SK-N-SH treated with all-trans-retinoic acid at 6 μM for 48 hours (cell line): ENCODE measurements around the gene AREG.

Experiments used
- ARNTL ChIP-seq: fragments of 450-650 bp; formaldehyde crosslinking; IDR thresholded peaks from 2 replicates; pipeline ENCODE4 v1.5.0; 2020; ENCODE audit warnings: low read depth, mild to moderate bottlenecking, moderate library complexity, borderline replicate concordance
- BACH2 ChIP-seq: fragments of 250-450 bp; sonication (Bioruptor Pico); IDR thresholded peaks from 2 replicates; pipeline ENCODE4 v1.9.0; 2021; ENCODE audit warnings: mild to moderate bottlenecking, borderline replicate concordance
- PPARA ChIP-seq: fragments of 250-450 bp; sonication (Bioruptor Pico); IDR thresholded peaks from 2 replicates; pipeline ENCODE4 v1.5.0; 2020; ENCODE audit warnings: mild to moderate bottlenecking, borderline replicate concordance
- TCF4 ChIP-seq: fragments of 250-450 bp; sonication (Bioruptor Pico); IDR thresholded peaks from 2 replicates; pipeline ENCODE4 v1.8.0; 2021; ENCODE audit warnings: mild to moderate bottlenecking, moderate library complexity, borderline replicate concordance
- ZC3H10 ChIP-seq: fragments of 250-450 bp; sonication (Bioruptor Pico); IDR thresholded peaks from 2 replicates; pipeline ENCODE4 v1.5.1; 2021; ENCODE audit warnings: mild to moderate bottlenecking, moderate library complexity
- ZFP30 ChIP-seq: fragments of 450-650 bp; formaldehyde crosslinking; IDR thresholded peaks from 2 replicates; pipeline ENCODE4 v1.5.0; 2022; ENCODE audit warnings: mild to moderate bottlenecking, moderate library complexity
- ZNF70 ChIP-seq: fragments of 450-650 bp; formaldehyde crosslinking; IDR thresholded peaks from 2 replicates; pipeline ENCODE4 v1.5.0; 2020; ENCODE audit warnings: mild to moderate bottlenecking, moderate library complexity
- ZNF8 ChIP-seq: fragments of 450-650 bp; formaldehyde crosslinking; IDR thresholded peaks from 2 replicates; pipeline ENCODE4 v1.5.0; 2020; ENCODE audit warnings: mild to moderate bottlenecking, moderate library complexity
- TF ChIP-seq, protein P1 (sequence below): fragments of 250-450 bp; sonication (Bioruptor Pico); IDR thresholded peaks from 2 replicates; pipeline ENCODE4 v1.5.0; 2020; ENCODE audit warnings: mild to moderate bottlenecking, moderate library complexity
- TF ChIP-seq, protein P2 (sequence below): fragments of 250-450 bp; sonication (Bioruptor Pico); IDR thresholded peaks from 2 replicates; pipeline ENCODE4 v1.8.0; 2020; ENCODE audit warnings: mild to moderate bottlenecking, moderate library complexity, borderline replicate concordance
- TF ChIP-seq, protein P3 (sequence below): fragments of 250-450 bp; sonication (Bioruptor Pico); IDR thresholded peaks from 2 replicates; pipeline ENCODE4 v1.5.1; 2020; ENCODE audit warnings: low read depth, mild to moderate bottlenecking, moderate library complexity
- TF ChIP-seq, protein P4 (sequence below): fragments of 250-450 bp; sonication (Bioruptor Pico); IDR thresholded peaks from 2 replicates; pipeline ENCODE4 v1.5.1; 2021; ENCODE audit warnings: mild to moderate bottlenecking, moderate library complexity

DNA sequence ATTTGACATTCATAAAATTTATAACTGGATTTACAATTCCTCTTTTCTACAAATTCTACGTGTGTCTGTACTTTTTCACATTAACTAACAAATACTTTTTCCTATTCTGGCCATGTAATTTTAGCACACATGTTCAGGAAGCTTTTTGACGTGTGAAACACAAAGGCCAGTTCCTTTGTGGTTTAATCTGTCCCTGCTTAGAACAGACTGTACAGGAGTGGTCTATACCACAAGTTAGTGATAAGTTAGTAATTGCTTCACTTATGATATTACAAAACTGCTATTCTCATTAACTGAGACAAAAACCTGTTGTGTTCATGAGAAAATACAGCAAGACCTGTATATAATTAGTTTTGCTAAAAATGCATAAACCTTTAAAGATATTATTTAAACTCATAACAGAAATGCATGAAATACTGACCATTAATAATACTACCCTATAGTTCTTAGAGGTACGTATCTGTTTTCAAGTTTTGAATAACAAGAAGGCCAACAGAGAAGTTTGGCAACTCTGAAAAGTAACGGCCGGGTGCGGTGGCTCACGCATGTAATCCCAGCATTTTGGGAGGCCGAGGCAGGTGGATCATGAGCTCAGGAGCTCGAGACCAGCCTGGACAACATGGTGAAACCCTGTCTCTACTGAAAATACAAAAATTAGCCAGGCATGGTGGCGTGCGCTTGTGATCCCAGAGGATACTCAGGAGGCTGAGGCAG, 13.7 kb upstream of the AREG start:
- TF ChIP-seq ZNF8 (no peak), PPARA (CRISPR knock-in tag) (no peak), ZFP30 (CRISPR knock-in tag) (no peak), ARNTL (CRISPR knock-in tag) (no peak), TCF4 (CRISPR knock-in tag) (no peak), ZC3H10 (no peak), ZNF70 (CRISPR knock-in tag) (no peak), BACH2 (CRISPR knock-in tag) (no peak)
- TF ChIP-seq, protein P1, sequence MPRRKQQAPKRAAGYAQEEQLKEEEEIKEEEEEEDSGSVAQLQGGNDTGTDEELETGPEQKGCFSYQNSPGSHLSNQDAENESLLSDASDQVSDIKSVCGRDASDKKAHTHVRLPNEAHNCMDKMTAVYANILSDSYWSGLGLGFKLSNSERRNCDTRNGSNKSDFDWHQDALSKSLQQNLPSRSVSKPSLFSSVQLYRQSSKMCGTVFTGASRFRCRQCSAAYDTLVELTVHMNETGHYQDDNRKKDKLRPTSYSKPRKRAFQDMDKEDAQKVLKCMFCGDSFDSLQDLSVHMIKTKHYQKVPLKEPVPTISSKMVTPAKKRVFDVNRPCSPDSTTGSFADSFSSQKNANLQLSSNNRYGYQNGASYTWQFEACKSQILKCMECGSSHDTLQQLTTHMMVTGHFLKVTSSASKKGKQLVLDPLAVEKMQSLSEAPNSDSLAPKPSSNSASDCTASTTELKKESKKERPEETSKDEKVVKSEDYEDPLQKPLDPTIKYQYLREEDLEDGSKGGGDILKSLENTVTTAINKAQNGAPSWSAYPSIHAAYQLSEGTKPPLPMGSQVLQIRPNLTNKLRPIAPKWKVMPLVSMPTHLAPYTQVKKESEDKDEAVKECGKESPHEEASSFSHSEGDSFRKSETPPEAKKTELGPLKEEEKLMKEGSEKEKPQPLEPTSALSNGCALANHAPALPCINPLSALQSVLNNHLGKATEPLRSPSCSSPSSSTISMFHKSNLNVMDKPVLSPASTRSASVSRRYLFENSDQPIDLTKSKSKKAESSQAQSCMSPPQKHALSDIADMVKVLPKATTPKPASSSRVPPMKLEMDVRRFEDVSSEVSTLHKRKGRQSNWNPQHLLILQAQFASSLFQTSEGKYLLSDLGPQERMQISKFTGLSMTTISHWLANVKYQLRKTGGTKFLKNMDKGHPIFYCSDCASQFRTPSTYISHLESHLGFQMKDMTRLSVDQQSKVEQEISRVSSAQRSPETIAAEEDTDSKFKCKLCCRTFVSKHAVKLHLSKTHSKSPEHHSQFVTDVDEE (CRISPR knock-in tag) = no peak
- TF ChIP-seq, protein P2, sequence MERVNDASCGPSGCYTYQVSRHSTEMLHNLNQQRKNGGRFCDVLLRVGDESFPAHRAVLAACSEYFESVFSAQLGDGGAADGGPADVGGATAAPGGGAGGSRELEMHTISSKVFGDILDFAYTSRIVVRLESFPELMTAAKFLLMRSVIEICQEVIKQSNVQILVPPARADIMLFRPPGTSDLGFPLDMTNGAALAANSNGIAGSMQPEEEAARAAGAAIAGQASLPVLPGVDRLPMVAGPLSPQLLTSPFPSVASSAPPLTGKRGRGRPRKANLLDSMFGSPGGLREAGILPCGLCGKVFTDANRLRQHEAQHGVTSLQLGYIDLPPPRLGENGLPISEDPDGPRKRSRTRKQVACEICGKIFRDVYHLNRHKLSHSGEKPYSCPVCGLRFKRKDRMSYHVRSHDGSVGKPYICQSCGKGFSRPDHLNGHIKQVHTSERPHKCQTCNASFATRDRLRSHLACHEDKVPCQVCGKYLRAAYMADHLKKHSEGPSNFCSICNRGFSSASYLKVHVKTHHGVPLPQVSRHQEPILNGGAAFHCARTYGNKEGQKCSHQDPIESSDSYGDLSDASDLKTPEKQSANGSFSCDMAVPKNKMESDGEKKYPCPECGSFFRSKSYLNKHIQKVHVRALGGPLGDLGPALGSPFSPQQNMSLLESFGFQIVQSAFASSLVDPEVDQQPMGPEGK = no peak
- TF ChIP-seq, protein P3, sequence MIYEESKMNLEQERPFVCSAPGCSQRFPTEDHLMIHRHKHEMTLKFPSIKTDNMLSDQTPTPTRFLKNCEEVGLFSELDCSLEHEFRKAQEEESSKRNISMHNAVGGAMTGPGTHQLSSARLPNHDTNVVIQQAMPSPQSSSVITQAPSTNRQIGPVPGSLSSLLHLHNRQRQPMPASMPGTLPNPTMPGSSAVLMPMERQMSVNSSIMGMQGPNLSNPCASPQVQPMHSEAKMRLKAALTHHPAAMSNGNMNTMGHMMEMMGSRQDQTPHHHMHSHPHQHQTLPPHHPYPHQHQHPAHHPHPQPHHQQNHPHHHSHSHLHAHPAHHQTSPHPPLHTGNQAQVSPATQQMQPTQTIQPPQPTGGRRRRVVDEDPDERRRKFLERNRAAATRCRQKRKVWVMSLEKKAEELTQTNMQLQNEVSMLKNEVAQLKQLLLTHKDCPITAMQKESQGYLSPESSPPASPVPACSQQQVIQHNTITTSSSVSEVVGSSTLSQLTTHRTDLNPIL (CRISPR knock-in tag) = no peak
- TF ChIP-seq, protein P4, sequence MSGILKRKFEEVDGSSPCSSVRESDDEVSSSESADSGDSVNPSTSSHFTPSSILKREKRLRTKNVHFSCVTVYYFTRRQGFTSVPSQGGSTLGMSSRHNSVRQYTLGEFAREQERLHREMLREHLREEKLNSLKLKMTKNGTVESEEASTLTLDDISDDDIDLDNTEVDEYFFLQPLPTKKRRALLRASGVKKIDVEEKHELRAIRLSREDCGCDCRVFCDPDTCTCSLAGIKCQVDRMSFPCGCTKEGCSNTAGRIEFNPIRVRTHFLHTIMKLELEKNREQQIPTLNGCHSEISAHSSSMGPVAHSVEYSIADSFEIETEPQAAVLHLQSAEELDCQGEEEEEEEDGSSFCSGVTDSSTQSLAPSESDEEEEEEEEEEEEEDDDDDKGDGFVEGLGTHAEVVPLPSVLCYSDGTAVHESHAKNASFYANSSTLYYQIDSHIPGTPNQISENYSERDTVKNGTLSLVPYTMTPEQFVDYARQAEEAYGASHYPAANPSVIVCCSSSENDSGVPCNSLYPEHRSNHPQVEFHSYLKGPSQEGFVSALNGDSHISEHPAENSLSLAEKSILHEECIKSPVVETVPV = no peak
